DLD1 (cell line): ENCODE results near the gene CNN1.

Source experiments
- in situ Hi-C: cut with HindIII; loops from 2 replicates; pipeline ENCODE4 v1.10.0; 2017; ENCODE audit warnings: low sequenced_read_pairs

CNN1 gene

GRCh38 chr19:11534538-11534937 is 4.1 kb upstream of the CNN1 start:
- in situ Hi-C loops: no loop called here

- in situ Hi-C loops: no loop called here
Observed at GRCh38 chr19:11534948-11535347, 3.7 kb upstream of the CNN1 start.

- in situ Hi-C loops: no loop called here
Observed at GRCh38 chr19:11535792-11536595, 2.7 kb upstream of the CNN1 start.

DNA sequence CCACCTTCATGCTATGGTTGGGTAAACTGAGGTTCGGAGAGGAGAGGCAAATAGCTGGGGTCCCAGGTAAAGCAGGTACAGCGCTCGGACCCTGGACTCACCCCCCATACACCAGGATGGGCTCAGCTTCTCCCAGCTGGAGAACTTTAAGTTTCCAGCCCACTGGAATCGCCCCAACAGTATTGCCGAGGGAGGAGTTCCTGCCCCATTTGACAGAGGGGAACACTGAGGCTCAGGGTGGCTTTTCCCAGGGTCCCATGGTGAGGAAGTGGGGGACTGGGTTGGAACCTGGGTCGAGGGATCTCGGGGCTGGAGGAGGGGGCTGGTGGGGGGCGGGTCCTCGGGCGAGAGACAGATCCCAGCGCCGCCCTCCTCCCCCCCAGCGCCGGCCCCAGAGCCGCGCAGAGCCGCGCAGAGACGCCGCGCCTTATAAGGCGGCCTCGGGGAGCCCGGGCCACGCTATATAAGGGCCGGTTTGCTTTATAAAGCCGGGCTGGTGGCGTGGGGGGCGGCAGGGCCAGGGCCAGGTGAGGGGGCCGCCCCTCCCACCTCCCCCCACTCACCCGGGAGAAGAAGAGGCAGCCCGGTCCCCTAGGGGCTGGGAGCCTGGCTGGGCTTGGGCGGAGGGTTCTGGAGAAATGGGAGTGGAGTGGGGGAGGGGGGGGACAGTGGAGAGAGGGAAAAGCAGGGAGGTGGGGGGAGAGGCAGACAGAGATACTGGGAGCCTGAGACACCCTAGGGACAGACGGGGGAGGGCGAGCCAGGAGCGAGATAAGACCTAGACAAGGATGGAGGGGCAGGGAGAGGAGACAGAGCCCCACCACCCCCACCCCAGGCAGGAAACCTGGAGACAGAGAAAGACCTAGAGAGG is 1.1 kb downstream of the CNN1 start:
- in situ Hi-C loops: no loop called here

- in situ Hi-C loops: no loop called here
Observed at GRCh38 chr19:11540645-11541044, 2.0 kb downstream of the CNN1 start.

- in situ Hi-C loops: no loop called here
Observed at GRCh38 chr19:11541238-11541637, 2.6 kb downstream of the CNN1 start.

- in situ Hi-C loops: no loop called here
Observed at GRCh38 chr19:11547929-11548700, 9.5 kb downstream of the CNN1 start.

GRCh38 chr19:11549386-11549953 is 10.8 kb downstream of the CNN1 start:
- in situ Hi-C loops: no loop called here

DNA sequence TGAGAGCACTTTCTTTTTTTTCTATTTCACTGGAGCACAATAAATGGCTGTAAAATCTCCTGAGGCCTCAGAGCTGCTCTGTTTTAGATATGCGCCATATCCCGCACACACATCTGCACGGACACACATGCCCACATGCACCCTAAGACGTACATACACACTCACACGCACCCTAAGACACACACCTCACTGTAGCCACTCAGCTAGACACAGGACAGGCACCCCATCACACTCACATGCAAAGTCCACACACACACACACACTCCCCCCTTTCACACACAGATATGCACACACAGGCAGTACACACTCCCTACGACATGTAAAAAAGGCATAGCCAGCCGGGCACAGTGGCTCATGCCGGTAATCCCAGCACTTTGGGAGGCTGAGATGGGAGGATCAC is 11.6 kb downstream of the CNN1 start:
- in situ Hi-C loops: no loop called here

- in situ Hi-C loops: no loop called here
Observed at GRCh38 chr19:11551603-11552235, 13.1 kb downstream of the CNN1 start.

DNA sequence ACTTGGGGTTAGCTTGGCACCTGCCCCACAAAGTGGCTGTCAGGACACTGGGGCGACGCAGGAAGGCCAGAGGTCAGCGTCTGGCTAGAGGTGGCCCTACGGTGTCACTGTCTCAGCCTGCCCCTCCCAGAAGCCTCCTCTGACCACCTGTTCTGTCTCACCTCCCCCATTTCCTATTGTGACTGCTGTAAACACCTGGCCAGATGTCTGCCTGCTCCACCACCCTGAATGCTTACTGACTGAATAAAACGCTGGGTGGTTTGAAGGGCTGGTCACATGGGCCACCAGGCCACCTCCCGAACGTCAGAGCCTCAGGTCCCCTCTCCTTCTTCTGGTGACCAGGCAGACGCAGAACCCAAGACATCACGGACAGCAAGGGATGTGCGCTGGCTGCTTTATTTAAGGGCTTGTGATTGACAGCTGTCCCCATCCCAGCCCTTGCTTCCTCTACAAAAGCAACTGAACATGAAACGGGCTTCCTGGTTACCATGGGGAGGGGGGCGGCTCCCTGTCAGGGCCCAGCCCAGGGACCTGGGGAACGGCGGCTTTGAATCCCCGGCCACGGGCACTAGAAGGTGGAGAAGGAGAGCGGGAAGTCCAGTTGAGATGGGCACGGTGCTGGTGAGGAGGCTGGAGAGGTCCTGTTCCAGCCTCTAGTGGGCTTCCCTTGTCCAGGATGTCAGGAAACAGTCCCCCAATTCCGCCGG is 14.2 kb downstream of the CNN1 start:
- in situ Hi-C loops: no loop called here

DNA sequence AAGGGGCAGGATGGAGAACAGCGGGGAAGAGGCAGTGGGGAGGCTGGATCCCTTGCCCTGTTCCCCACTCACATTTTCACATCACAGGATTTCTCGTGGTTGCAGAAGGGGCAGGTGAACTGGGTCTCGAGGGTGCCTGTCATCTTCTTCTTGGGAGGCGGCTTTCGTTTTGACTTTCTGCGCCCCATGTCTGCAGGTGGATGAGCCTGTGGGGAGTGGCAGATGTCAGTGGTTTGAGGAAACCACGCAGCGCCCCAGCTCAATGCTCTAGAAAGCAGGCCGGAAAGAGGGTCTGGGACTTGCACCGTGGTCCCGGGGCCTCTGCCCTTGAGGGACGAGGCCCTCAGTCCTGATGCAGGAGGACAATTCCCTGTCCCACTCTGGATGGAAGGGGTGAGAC is 15.5 kb downstream of the CNN1 start:
- in situ Hi-C loops: no loop called here

- in situ Hi-C loops: no loop called here
Observed at GRCh38 chr19:11555246-11555645, 16.6 kb downstream of the CNN1 start.

DNA sequence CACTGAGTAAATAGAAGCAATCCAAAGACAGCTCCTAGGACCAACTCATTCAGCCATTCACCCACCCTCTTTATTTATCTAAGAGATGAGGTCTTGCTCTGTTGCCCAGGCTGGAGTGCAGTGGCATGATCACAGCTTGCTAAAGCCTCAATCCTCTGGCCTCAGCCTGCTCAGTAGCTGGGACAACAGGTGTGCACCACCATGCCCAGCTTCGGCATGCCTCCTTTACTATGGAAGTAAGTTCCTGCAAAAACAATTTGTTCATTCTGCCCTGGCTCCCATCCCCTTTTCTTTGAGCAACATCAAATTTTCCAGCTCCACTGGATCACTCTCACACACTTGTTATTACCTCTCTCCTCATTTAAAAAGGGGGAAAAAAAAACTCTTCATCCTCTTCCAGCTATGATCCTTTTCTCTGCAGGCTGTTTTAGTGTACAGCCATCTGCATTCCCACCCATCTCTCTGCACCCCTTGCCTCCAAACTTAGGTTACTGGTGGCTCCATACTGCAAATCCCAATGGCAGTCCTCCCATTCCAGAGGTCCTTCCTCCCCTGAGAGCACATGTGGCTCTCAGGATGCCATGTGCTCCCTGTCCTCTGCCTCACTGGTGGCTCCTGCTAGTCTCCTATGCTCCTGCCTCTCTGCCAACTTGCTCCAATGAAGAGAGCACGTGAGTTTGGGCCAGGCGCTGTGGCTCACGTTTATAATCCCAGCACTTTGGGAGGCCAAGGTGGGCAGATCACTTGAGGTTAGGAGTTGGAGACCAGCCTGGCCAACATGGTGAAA is 18.2 kb downstream of the CNN1 start:
- in situ Hi-C loops: no loop called here

- in situ Hi-C loops: no loop called here
Observed at GRCh38 chr19:11558881-11559828, 20.5 kb downstream of the CNN1 start, which contains the start of gene ELOF1. Gene ELOF1 (minus strand): TSS chr19:11559230. CDS start chr19:11554347, 4,883 bp downstream.

DNA sequence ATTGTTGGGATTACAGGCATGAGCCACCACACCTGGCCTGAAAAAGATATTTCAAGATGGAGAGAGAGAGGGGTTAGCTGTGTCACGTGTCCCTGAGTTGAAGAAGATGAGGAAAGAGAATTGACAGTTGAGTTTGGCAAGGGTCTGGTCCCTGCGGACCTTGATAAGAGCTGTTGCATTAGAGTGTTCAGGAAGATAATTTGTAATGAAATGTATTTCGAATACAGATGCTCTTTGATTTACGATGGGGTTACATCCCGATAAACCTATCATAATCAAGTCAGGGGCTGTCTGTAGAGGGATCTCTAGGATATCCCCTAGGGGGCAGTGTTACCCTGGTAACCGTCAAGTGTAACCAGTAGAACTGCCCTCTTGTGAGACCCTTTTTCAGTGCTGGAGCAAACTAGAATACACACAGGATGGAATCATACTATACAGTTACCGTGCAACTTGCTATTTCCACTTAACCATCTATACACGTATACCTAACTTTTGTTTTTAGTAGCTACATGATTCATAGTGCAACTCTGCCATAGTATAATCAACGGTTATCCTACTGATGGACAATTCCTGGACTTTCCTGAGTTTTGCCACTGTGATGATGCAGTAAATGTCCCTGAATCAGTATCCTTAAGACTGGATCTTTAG is 21.9 kb downstream of the CNN1 start:
- in situ Hi-C loops: no loop called here

GRCh38 chr19:11563532-11563931 is 24.9 kb downstream of the CNN1 start:
- in situ Hi-C loops: no loop called here
